Calu3 (cell line): ENCODE data around the gene MARK2. TPM values are rescaled to one million over a fixed set of nuclear protein-coding genes. Genes with fewer than 3 reads are reported as not detected.
A peak's percentile ranks its signal among the peaks of the same experiment; 100 is the strongest.

Experiments used
- BruUV-seq: library from RNA; stranded (reverse); fragments of 400-500 nt; replicated peaks from 2 replicates; lab custom pipeline; 2021; lab: Mats Ljungman, UMichigan
- CTCF ChIA-PET: fragments of 300-600 bp; sonication (Branson Sonifier 250); formaldehyde crosslinking; loops from one replicate; lab custom pipeline; 2022; ENCODE audit warnings: antibody characterized with exemption; lab: Charles Lee
- DNase-seq: peaks from one replicate; pipeline ENCODE4 v3.0.0; 2022
- H3K27ac Mint-ChIP-seq: one replicate; pipeline ENCODE4 v1.8.0; 2022; ENCODE audit warnings: mixed read lengths; ENCODE audit not compliant: unreplicated experiment
- H3K27me3 Mint-ChIP-seq: one replicate; pipeline ENCODE4 v1.8.0; 2022; ENCODE audit warnings: mixed read lengths; ENCODE audit not compliant: unreplicated experiment
- H3K36me3 Mint-ChIP-seq: one replicate; pipeline ENCODE4 v1.8.0; 2022; ENCODE audit warnings: mild to moderate bottlenecking, moderate library complexity, mixed read lengths; ENCODE audit not compliant: insufficient read depth, unreplicated experiment
- H3K4me1 Mint-ChIP-seq: one replicate; pipeline ENCODE4 v1.8.0; 2022; ENCODE audit warnings: mild to moderate bottlenecking, low read depth, mixed read lengths; ENCODE audit not compliant: unreplicated experiment
- H3K4me3 Mint-ChIP-seq: one replicate; pipeline ENCODE4 v1.8.0; 2022; ENCODE audit warnings: mild to moderate bottlenecking, low read depth, moderate library complexity, mixed read lengths; ENCODE audit not compliant: unreplicated experiment
- H3K9me3 Mint-ChIP-seq: one replicate; pipeline ENCODE4 v1.8.0; 2022; ENCODE audit warnings: low read depth, mixed read lengths; ENCODE audit not compliant: unreplicated experiment
- intact Hi-C: fragments of 100-400 bp; cut with micrococcal nuclease; formaldehyde crosslinking; loops from one replicate; pipeline ENCODE4 v1.10.0; 2022; ENCODE audit not compliant: unreplicated experiment
- total RNA-seq: library from RNA; stranded (reverse); gene quantifications from 2 replicates; pipeline ENCODE4 v1.2.3, GENCODE V29; 2022
- TF ChIP-seq, protein P1 (sequence below): fragments of 200-600 bp; IDR thresholded peaks from one replicate; pipeline ENCODE4 v1.8.0; 2022; ENCODE audit warnings: antibody characterized with exemption; ENCODE audit not compliant: unreplicated experiment

Gene MARK2
- total RNA-seq, 1 experiment from 2014 or later = 63.1 TPM

- intact Hi-C loops = loop anchor here (5.0 kb wide), 1 partner anchor 46 kb away; no protein-coding TSS in a partner anchor
- BruUV-seq = TSS peak; percentile 42
- TF ChIP-seq, protein P1, sequence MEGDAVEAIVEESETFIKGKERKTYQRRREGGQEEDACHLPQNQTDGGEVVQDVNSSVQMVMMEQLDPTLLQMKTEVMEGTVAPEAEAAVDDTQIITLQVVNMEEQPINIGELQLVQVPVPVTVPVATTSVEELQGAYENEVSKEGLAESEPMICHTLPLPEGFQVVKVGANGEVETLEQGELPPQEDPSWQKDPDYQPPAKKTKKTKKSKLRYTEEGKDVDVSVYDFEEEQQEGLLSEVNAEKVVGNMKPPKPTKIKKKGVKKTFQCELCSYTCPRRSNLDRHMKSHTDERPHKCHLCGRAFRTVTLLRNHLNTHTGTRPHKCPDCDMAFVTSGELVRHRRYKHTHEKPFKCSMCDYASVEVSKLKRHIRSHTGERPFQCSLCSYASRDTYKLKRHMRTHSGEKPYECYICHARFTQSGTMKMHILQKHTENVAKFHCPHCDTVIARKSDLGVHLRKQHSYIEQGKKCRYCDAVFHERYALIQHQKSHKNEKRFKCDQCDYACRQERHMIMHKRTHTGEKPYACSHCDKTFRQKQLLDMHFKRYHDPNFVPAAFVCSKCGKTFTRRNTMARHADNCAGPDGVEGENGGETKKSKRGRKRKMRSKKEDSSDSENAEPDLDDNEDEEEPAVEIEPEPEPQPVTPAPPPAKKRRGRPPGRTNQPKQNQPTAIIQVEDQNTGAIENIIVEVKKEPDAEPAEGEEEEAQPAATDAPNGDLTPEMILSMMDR = no peak
- CTCF ChIA-PET = interaction anchor here (0.5 to 2.0 kb wide), 11 partner anchors 12 to 134 kb away, joined by 3 to 7 read pairs (median 4); partner anchors contain the start of gene MARK2
- Mint-ChIP-seq H3K9me3 (no peaks in the 10 kb centered on the region), H3K4me3 (peak overlapping the region; percentile 88), H3K27ac (peak overlapping the region; percentile 79), H3K36me3 (peaks cover 20% of the 10 kb centered on the region), H3K27me3 (no peaks in the 10 kb centered on the region), H3K4me1 (peaks cover 35% of the 10 kb centered on the region)
- peak; percentile 64 for DNase-seq
Measured at GRCh38 chr11:63888170-63889086, 49.5 kb downstream of the MARK2 start.

- no TSS peak for BruUV-seq
- H3K4me1 Mint-ChIP-seq = peaks cover 35% of the 10 kb centered on the region
- no peaks in the 10 kb centered on the region for H3K27me3 Mint-ChIP-seq
- TF ChIP-seq, protein P1 = no peak
- H3K9me3 Mint-ChIP-seq = no peaks in the 10 kb centered on the region
- intact Hi-C loops = loop anchor here (5.0 kb wide), 1 partner anchor 47 kb away; no protein-coding TSS in a partner anchor
- H3K27ac Mint-ChIP-seq = peak overlapping the region; percentile 35
- peak; percentile 51 for DNase-seq
- H3K4me3 Mint-ChIP-seq = peak overlapping the region; percentile 88
- H3K36me3 Mint-ChIP-seq = peaks cover 27% of the 10 kb centered on the region
- CTCF ChIA-PET = interaction anchor here (0.8 to 2.0 kb wide), 3 partner anchors 17 to 42 kb away, joined by 4 to 7 read pairs (median 4); no protein-coding TSS in a partner anchor
Measured at GRCh38 chr11:63889344-63889743, 50.4 kb downstream of the MARK2 start.

GRCh38 chr11:63890368-63890767, 51.5 kb downstream of the MARK2 start:
- Mint-ChIP-seq H3K4me1 (peaks cover 35% of the 10 kb centered on the region), H3K9me3 (no peaks in the 10 kb centered on the region), H3K36me3 (peaks cover 31% of the 10 kb centered on the region), H3K27me3 (no peaks in the 10 kb centered on the region), H3K4me3 (peak overlapping the region; percentile 88), H3K27ac (no peak overlapping the region)
- DNase-seq = no peak
- CTCF ChIA-PET = interaction anchor here (0.6 kb wide), 1 partner anchor 62 kb away, joined by 3 read pairs; no protein-coding TSS in a partner anchor
- BruUV-seq = no TSS peak
- TF ChIP-seq, protein P1 = no peak
- intact Hi-C loops = no loop called here

DNA sequence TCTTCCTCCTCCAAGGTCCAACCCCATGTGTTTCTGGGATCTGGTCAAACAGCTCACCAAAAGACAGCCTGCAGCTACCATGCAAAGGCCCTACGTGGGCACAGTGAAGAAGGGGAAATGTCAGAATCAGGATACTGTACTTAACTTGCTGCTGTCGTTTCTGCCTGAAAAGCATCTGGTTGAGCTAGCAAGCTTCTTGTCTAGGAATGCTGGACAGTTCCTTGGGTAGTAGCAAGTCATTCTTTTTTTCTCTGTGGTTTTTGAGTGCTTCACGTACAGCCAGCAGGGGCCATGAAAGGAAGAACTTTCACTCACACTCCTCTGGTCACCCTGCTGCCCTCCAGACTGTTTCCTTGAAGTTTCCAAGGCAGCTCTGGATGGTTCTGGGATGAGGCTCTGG, 53.3 kb downstream of the MARK2 start:
- TF ChIP-seq, protein P1 = no peak
- H3K36me3 Mint-ChIP-seq = peaks cover 48% of the 10 kb centered on the region
- H3K4me3 Mint-ChIP-seq = no peak overlapping the region
- no TSS peak for BruUV-seq
- no peak overlapping the region for H3K27ac Mint-ChIP-seq
- CTCF ChIA-PET = interaction anchor here (0.7 kb wide), 1 partner anchor 15 kb away, joined by 3 read pairs; no protein-coding TSS in a partner anchor
- peaks cover 45% of the 10 kb centered on the region for H3K4me1 Mint-ChIP-seq
- H3K9me3 Mint-ChIP-seq = no peaks in the 10 kb centered on the region
- no peak for DNase-seq
- H3K27me3 Mint-ChIP-seq = no peaks in the 10 kb centered on the region
- intact Hi-C loops = no loop called here
